MM.1S (cell line): ENCODE measurements around the gene NCOR2.

Experiments used
- DNase-seq: peaks from one replicate; pipeline ENCODE4 v3.0.0-alpha.2; 2015
- H2AFZ ChIP-seq: fragments of 300-600 bp; sonication (generic); 2 replicates; pipeline ENCODE4 v1.6.0; 2016; ENCODE audit warnings: antibody characterized with exemption, low read length
- H3F3A ChIP-seq: fragments of 300-600 bp; sonication (generic); 2 replicates; pipeline ENCODE4 v1.6.1; 2016; ENCODE audit warnings: mild to moderate bottlenecking, antibody characterized with exemption, low read length, moderate library complexity, mixed read lengths; ENCODE audit not compliant: insufficient read depth
- H3K27ac ChIP-seq: fragments of 300-600 bp; sonication (generic); 2 replicates; pipeline ENCODE4 v1.5.1; 2016; ENCODE audit warnings: mild to moderate bottlenecking, low read length
- H3K27me3 ChIP-seq: fragments of 300-600 bp; sonication (generic); replicated peaks from 2 replicates; pipeline ENCODE4 v1.6.0; 2016; ENCODE audit warnings: low read length; ENCODE audit not compliant: insufficient read depth
- H3K36me3 ChIP-seq: fragments of 300-600 bp; sonication (generic); replicated peaks from 2 replicates; pipeline ENCODE4 v1.6.1; 2016; ENCODE audit warnings: mild to moderate bottlenecking, low read length, mixed read lengths; ENCODE audit not compliant: insufficient read depth
- H3K4me1 ChIP-seq: fragments of 300-600 bp; sonication (generic); 2 replicates; pipeline ENCODE4 v1.6.1; 2016; ENCODE audit warnings: low read length, mixed read lengths
- H3K4me2 ChIP-seq: fragments of 300-600 bp; sonication (generic); 2 replicates; pipeline ENCODE4 v1.6.0; 2016; ENCODE audit warnings: low read depth, low read length
- H3K4me3 ChIP-seq: fragments of 300-600 bp; sonication (generic); 2 replicates; pipeline ENCODE4 v1.5.1; 2016; ENCODE audit warnings: low read length, mixed read lengths
- H3K79me2 ChIP-seq: fragments of 300-600 bp; sonication (generic); 2 replicates; pipeline ENCODE4 v1.6.1; 2016; ENCODE audit warnings: mixed run types, low read length, mixed read lengths
- H3K9ac ChIP-seq: fragments of 300-600 bp; sonication (generic); 2 replicates; pipeline ENCODE4 v1.6.1; 2016; ENCODE audit warnings: low read length, mixed read lengths
- H3K9me2 ChIP-seq: fragments of 300-600 bp; sonication (generic); replicated peaks from 2 replicates; pipeline ENCODE4 v1.6.1; 2016; ENCODE audit warnings: mild to moderate bottlenecking, low read length, mixed read lengths; ENCODE audit not compliant: insufficient read depth
- H3K9me3 ChIP-seq: fragments of 300-600 bp; sonication (generic); replicated peaks from 2 replicates; pipeline ENCODE4 v1.6.1; 2016; ENCODE audit warnings: mild to moderate bottlenecking, low read length, mixed read lengths; ENCODE audit not compliant: insufficient read depth
- H4K20me1 ChIP-seq: fragments of 300-600 bp; sonication (generic); 2 replicates; pipeline ENCODE4 v1.6.1; 2016; ENCODE audit warnings: mild to moderate bottlenecking, low read length, moderate library complexity, mixed read lengths; ENCODE audit not compliant: insufficient read depth
- CTCF ChIP-seq: fragments of 300-600 bp; sonication (generic); IDR thresholded peaks from 2 replicates; pipeline ENCODE4 v1.5.1; 2016; ENCODE audit warnings: antibody characterized with exemption, low read length, mixed read lengths
- EZH2 ChIP-seq: fragments of 300-600 bp; sonication (generic); optimal IDR thresholded peaks from 2 replicates; pipeline ENCODE3; 2017; ENCODE audit warnings: low read depth, mild to moderate bottlenecking, antibody characterized with exemption, low read length, mixed read lengths
- EZH2phosphoT487 ChIP-seq: fragments of 300-600 bp; sonication (generic); IDR thresholded peaks from 2 replicates; pipeline ENCODE4 v1.6.1; 2018; ENCODE audit warnings: antibody characterized with exemption, low read length

Gene NCOR2

GRCh38 chr12:124593851-124594401 lies 26.5 kb upstream of the NCOR2 start:
- Histone ChIP-seq H3K79me2 (no peaks in the 10 kb centered on the region), H3K4me3 (no peak overlapping the region), H3K36me3 (no peaks in the 10 kb centered on the region), H3K9me3 (no peaks in the 10 kb centered on the region), H3K27me3 (no peaks in the 10 kb centered on the region), H4K20me1 (no peaks in the 10 kb centered on the region), H3K9ac (no peak overlapping the region), H3K4me1 (no peaks in the 10 kb centered on the region), H3F3A (no peaks in the 10 kb centered on the region), H3K27ac (no peak overlapping the region), H2AFZ (no peak overlapping the region), H3K4me2 (no peak overlapping the region), H3K9me2 (no peaks in the 10 kb centered on the region)
- TF ChIP-seq CTCF (no peak), EZH2phosphoT487 (no peak), EZH2 (no peak)
- no peak for DNase-seq

- Histone ChIP-seq H3K9ac (no peak overlapping the region), H2AFZ (no peak overlapping the region), H3K4me2 (no peak overlapping the region), H3K4me3 (no peak overlapping the region), H3K79me2 (no peaks in the 10 kb centered on the region), H3K9me3 (no peaks in the 10 kb centered on the region), H3K4me1 (no peaks in the 10 kb centered on the region), H3K9me2 (no peaks in the 10 kb centered on the region), H4K20me1 (no peaks in the 10 kb centered on the region), H3F3A (no peaks in the 10 kb centered on the region), H3K27me3 (no peaks in the 10 kb centered on the region), H3K27ac (no peak overlapping the region), H3K36me3 (no peaks in the 10 kb centered on the region)
- DNase-seq: no peak
- TF ChIP-seq CTCF (no peak), EZH2 (no peak), EZH2phosphoT487 (no peak)
These were observed 25.8 kb upstream of the NCOR2 start for GRCh38 chr12:124593176-124593575.

GRCh38 chr12:124592481-124593160 lies 25.2 kb upstream of the NCOR2 start:
- Histone ChIP-seq H4K20me1 (no peaks in the 10 kb centered on the region), H3K4me2 (no peak overlapping the region), H2AFZ (no peak overlapping the region), H3K9me2 (no peaks in the 10 kb centered on the region), H3F3A (no peaks in the 10 kb centered on the region), H3K4me3 (no peak overlapping the region), H3K27me3 (no peaks in the 10 kb centered on the region), H3K4me1 (no peaks in the 10 kb centered on the region), H3K9me3 (no peaks in the 10 kb centered on the region), H3K36me3 (no peaks in the 10 kb centered on the region), H3K27ac (no peak overlapping the region), H3K79me2 (no peaks in the 10 kb centered on the region), H3K9ac (no peak overlapping the region)
- TF ChIP-seq EZH2 (no peak), EZH2phosphoT487 (no peak), CTCF (no peak)
- no peak for DNase-seq
